Stimulated activated CD8-positive, alpha-beta memory T cell treated with anti-CD3 and anti-CD28 coated beads, Interleukin-7, amount 100 ng/mL, for 1 hour (primary cell): ENCODE results near the gene DHRS13.

ENCODE experiments used
- DNase-seq, 2 donors: peaks; one replicate each; pipeline ENCODE4 v3.0.0-alpha.2; 2020; ENCODE audit warnings: low read depth in 2 of 2

Gene DHRS13

GRCh38 chr17:28902819-28903545 is at the start of gene DHRS13:
DHRS13 (minus strand) TSS chr17:28903079; CDS start chr17:28902944, 135 bp downstream.
- peak; percentile 82 to 84 for DNase-seq

- peak; percentile 85 to 87 for DNase-seq
Measured at GRCh38 chr17:28951991-28952975, 49.4 kb upstream of the DHRS13 start.

GRCh38 chr17:28951428-28951990 is 48.6 kb upstream of the DHRS13 start, which contains the start of gene PHF12:
PHF12 (minus strand) TSS chr17:28951518; CDS start chr17:28950960, 558 bp downstream.
- peak; percentile 98 to 99 for DNase-seq

- DNase-seq, result no peak
Measured at GRCh38 chr17:28950752-28951427, 48.0 kb upstream of the DHRS13 start.

GRCh38 chr17:28950017-28950751 is 47.3 kb upstream of the DHRS13 start:
- DNase-seq, result peak in 1 of 2 donors; percentile 21

- DNase-seq, result peak in 1 of 2 donors; percentile 24
Measured at GRCh38 chr17:28949185-28950016, 46.5 kb upstream of the DHRS13 start.

GRCh38 chr17:28948873-28949184 is 46.0 kb upstream of the DHRS13 start:
- DNase-seq, result no peak

GRCh38 chr17:28948342-28948741 is 45.5 kb upstream of the DHRS13 start:
- no peak for DNase-seq

GRCh38 chr17:28947639-28948038 is 44.8 kb upstream of the DHRS13 start:
- no peak for DNase-seq

- no peak for DNase-seq
Measured at GRCh38 chr17:28946239-28946638, 43.4 kb upstream of the DHRS13 start.

- no peak for DNase-seq
Measured at GRCh38 chr17:28944862-28945741, 42.2 kb upstream of the DHRS13 start.

- DNase-seq, result no peak
Measured at GRCh38 chr17:28944343-28944742, 41.5 kb upstream of the DHRS13 start.

- no peak for DNase-seq
Measured at GRCh38 chr17:28942925-28943324, 40.0 kb upstream of the DHRS13 start.

GRCh38 chr17:28941251-28941650 is 38.4 kb upstream of the DHRS13 start:
- DNase-seq, result no peak

- DNase-seq, result no peak
Measured at GRCh38 chr17:28940675-28941074, 37.8 kb upstream of the DHRS13 start.

GRCh38 chr17:28940142-28940541 is 37.3 kb upstream of the DHRS13 start:
- no peak for DNase-seq

- DNase-seq, result no peak
Measured at GRCh38 chr17:28938552-28938951, 35.7 kb upstream of the DHRS13 start.

- DNase-seq, result no peak
Measured at GRCh38 chr17:28937044-28937729, 34.3 kb upstream of the DHRS13 start.
